Astrocyte of the hippocampus (primary cell): ENCODE data around the gene FAM163A.
A peak's percentile ranks its signal among the peaks of the same experiment; 100 is the strongest.

ENCODE experiments used
- DNase-seq: peaks from one replicate; pipeline ENCODE4 v3.0.0; 2011; ENCODE audit warnings: low read depth, low spot score

FAM163A gene

GRCh38 chr1:179750630-179751029 is 7.5 kb downstream of the FAM163A start:
- DNase-seq: no peak

GRCh38 chr1:179753061-179753460 is 10.0 kb downstream of the FAM163A start:
- no peak for DNase-seq

- DNase-seq: peak; percentile 82
Measured at GRCh38 chr1:179754041-179754624, 11.0 kb downstream of the FAM163A start.

GRCh38 chr1:179757933-179758332 is 14.8 kb downstream of the FAM163A start:
- no peak for DNase-seq

GRCh38 chr1:179760521-179760920 is 17.4 kb downstream of the FAM163A start:
- DNase-seq: no peak

- no peak for DNase-seq
Measured at GRCh38 chr1:179761296-179761695, 18.2 kb downstream of the FAM163A start.

GRCh38 chr1:179761846-179762640 is 19.0 kb downstream of the FAM163A start:
- no peak for DNase-seq

- DNase-seq: no peak
Measured at GRCh38 chr1:179767177-179767581, 24.1 kb downstream of the FAM163A start.

- no peak for DNase-seq
Measured at GRCh38 chr1:179767996-179768395, 24.9 kb downstream of the FAM163A start.

- no peak for DNase-seq
Measured at GRCh38 chr1:179770887-179771502, 27.9 kb downstream of the FAM163A start.

GRCh38 chr1:179773264-179773663 is 30.2 kb downstream of the FAM163A start:
- no peak for DNase-seq

- DNase-seq: no peak
Measured at GRCh38 chr1:179774000-179774399, 30.9 kb downstream of the FAM163A start.

- no peak for DNase-seq
Measured at GRCh38 chr1:179774566-179774965, 31.5 kb downstream of the FAM163A start.

- DNase-seq: no peak
Measured at GRCh38 chr1:179775009-179775408, 31.9 kb downstream of the FAM163A start.

GRCh38 chr1:179776831-179777230 is 33.7 kb downstream of the FAM163A start:
- DNase-seq: no peak

GRCh38 chr1:179777731-179778130 is 34.6 kb downstream of the FAM163A start:
- no peak for DNase-seq

GRCh38 chr1:179779645-179780272 is 36.7 kb downstream of the FAM163A start:
- peak; percentile 38 for DNase-seq

GRCh38 chr1:179781962-179782361 is 38.9 kb downstream of the FAM163A start:
- no peak for DNase-seq

- no peak for DNase-seq
Measured at GRCh38 chr1:179785031-179785431, 41.9 kb downstream of the FAM163A start.

GRCh38 chr1:179785728-179786127 is 42.6 kb downstream of the FAM163A start:
- DNase-seq: no peak

- DNase-seq: peak; percentile 31
Measured at GRCh38 chr1:179786815-179787685, 44.0 kb downstream of the FAM163A start.
